ENCODE results near the gene THAP4.

Gene THAP4

DNA sequence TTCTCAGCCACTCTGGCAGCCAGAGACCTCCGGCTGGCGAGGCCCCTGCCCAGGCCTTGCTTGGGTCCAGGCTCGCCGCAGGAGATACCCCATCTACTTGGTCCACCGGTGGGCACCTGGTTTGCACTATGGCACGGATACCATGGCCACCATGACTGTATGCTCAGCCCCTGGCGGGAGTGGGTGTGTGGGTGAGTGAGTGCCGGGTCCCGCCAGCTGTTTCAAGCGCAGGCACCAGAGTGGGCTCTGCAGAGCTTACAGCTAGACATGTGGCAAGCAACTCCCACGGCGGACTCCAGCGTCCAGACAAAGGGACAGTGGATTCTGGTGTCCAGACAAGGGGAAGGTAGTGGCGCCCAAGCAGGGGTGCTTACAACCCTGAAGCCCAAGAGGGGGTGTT lies 2.0 kb upstream of the THAP4 start:
- no peak for DNase-seq (ENCODE audit: low read depth)

DNA sequence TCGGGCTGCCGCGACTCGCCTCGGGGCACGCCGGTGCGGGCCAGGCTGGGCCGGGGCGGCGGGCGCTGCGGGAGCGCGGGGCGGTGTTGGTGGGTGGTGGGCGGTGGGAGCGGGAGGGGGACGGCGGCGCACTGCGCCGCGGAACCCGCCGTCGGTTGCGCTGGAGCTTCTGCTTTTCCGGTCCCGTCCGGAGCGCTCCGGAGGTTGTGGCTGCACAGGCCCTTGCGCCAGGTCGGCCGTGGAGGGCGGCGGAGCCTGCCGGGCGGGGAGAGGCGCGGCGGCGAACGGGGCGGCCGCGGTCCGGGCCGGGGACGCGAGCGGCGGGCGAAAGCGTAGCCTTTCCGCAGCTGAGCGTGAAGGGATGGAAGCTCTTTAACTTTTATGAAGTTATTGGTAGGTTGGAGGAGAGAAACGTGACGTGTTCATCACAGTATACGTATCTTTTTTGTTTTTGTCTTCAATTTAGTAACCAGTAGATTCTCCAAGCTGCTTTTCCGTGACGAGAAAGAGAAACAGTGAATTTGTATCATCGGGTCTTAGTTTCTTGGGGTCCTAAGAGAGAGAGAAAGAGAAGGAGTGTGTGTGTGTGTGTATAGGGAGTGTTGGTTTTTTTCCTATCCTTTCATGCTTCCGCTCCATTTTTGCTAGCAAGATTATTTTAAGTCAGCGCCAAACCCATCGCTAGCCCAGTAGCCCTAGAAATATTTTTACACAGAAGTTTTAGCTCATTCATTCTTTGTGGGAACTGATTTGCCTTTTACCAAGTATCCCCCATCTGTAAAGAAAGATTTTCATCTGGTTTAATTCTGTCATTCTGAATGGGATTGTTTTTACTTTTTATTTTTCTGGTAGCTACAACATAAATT lies 1.1 kb upstream of the THAP4 start:
- peak; percentile 37 for DNase-seq (ENCODE audit: low read depth)

DNA sequence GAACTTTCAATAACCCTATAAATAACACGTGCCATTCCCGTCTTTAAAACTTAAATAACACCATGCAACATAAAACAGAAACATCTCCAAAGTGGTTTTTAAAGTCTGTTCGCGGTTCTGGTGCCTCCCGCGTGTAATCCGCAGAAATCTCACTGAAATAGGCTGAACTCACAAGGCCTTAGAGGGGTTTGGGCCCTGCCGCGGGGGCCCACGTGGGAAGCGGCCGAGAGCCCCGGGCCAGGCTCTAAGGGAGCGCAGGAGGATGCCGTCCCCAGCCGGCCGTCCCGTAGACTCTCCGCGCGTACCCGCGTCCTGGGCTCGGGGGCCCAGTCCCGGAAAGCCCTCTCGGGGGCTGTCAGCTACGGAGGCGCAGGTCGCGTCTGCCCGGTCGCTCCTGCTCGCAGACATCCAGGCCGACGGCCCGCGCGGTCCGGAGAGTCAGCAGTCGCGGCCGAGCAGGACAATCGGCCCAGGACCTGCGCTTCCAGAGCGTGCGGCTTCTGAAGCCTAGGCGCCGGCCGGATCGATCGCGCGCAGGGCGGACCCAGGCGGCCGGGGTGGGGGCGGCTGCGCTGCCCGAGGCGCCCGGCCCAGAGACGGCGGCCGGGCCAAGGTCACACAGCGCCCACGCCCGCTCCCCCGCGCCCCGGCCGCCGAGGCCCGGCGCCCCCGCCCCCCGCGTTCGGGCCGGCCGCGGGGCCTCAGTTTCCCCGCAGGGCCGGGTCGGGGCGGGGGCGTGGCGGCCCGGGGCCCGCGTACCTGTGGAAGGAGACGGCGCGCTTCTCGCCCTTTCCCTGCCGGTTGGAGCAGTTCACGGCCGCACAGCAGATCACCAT lies 558 bp downstream of the THAP4 start:
- DNase-seq (ENCODE audit: low read depth) = peak; percentile 44

DNA sequence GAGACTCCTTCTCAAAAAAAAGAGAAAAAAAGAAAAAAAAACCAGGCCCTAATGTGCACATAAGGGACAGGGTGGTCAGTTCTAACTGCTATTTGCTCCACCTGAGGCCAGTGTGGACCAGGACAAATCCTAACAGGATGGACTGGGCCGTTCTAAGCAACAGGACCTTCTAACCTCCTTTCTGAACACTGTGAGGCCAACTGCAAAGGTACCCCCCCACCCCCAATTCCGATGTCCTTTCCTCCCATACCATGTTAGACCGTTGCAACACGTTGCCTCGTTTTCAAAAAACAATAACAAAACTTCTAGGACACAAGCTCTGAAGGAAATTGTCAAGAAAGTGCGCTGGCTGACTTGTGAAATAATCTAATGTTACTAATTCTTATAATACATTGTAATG lies 1.2 kb downstream of the THAP4 start:
- DNase-seq (ENCODE audit: low read depth) = peak; percentile 16

DNA sequence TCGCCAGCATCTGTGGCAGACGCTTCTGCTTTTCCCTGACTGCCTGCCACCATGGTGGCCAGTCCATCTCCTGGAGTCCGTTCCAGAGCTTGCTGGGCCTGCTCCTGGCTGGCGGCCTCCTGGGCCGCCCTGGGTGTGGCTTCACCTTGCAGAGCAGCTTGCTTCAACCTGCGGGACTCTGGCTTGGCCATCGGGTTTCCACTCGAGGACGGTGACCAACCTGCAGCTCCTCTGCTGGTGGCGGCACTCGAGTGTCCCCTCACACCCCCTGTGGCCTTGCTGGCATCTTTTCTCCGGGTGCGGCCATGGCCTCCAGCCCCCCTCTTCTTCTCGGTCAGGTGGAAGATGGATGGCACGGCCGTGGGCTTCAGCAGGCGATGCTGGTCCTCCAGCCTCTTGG lies 3.4 kb downstream of the THAP4 start:
- no peak for DNase-seq (ENCODE audit: low read depth)

DNA sequence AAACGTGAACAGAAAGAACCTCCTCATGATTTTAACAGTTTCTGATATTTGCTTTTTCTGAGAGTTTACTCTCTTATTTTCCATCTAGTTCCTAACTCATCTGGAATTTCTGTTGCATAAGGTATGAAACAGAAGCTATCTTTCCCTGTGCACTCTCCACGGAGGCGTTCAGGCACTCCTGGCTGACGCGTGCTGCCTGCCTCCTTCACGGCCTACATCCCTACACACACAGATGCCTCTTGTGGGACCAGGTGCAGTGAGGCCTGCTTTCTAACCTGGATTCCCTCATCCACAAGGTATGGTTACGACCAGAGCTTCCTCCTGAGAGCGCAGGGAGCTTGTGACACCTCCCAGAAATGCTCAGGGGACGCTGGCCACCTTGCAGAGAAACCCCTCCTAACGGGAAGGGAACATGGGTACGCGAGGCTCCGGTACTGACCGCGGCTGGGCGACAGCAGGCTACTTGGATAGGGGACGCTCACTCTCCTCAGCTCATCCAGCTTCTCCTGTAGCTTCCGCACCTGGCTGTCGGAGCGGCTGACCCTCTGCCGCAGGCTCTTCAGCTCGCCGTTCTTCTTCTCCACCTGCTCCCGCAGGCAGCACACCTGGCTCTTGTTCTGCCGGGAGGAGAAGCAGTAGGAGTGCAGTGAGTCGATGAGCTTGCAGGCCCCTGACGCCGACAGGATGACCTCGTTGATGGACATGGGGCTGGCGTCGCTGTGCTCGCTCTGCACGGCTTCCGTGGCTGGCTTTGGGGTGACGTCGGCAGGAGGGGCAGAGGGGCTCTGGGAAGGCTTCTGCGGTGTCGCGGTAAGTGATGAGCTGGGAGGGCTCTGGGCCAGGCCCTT lies 4.3 kb downstream of the THAP4 start:
- DNase-seq (ENCODE audit: low read depth) = no peak

DNA sequence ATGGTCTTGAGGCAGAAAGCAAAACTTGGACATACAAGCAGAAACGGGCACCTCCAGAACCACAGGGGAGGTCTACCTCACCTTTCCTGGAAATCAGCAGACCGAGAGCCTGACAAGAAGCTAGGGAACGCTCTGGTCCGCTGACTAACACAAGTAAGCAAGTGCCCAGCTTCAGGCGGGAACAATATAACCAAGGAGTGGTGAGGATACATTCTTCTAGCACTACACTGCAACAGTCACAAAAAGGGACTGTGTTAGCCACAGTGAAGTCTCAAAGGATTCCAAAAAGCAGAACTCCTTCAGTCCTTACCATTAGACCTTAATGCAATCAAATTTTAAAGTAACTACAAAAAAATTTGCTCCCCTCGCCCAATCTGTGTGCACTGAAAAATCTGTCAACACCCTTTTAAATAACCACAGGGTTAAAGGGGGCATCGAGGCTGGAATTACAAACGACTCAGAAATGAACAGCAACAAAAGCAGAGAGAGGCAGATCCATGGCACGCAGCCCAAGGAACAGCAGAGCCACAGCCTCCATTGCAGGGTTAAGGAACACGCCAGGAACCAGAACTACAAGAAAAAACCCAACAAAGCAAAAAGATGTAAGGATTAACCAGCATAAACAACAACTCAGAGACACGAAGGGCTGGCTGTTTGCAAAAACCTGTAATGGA lies 7.1 kb downstream of the THAP4 start:
- peak; percentile 71 for DNase-seq (ENCODE audit: low read depth)

DNA sequence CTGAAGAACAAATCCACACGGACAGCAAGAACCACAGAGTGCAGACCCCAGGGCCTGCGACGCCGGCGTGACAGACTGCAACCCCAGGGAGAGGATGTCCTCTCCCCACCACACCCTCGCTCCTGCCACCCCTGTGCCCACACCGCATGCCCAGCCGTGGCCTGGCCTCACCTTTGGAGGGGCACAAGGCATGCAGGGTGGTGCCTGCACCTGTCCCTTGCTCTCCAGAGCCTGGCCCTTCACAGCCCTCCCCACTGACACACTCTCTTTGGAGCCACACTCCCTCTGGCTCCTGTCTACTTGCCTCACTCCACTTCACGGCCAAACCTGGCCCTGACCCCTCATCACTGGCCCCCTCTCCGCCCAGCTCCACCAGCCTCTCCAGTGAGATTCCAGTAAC lies 9.3 kb downstream of the THAP4 start:
- no peak for DNase-seq (ENCODE audit: low read depth)

DNA sequence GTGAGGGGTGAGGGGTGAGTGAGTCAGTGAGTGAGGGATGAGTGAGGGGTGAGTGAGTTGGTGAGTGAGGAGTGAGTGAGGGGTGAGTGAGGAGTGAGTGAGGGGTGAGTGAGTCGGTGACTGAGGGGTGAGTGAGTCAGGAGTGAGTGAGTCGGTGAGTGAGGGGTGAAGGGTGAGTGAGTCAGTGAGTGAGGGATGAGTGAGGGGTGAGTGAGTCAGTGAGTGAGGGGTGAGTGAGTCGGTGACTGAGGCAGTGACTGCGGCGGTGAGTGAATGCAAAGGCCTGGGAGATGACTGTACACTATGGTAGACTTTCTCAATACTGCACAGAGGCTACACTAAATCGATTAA lies 16.6 kb downstream of the THAP4 start:
- peak; percentile 30 for DNase-seq (ENCODE audit: low read depth)

DNA sequence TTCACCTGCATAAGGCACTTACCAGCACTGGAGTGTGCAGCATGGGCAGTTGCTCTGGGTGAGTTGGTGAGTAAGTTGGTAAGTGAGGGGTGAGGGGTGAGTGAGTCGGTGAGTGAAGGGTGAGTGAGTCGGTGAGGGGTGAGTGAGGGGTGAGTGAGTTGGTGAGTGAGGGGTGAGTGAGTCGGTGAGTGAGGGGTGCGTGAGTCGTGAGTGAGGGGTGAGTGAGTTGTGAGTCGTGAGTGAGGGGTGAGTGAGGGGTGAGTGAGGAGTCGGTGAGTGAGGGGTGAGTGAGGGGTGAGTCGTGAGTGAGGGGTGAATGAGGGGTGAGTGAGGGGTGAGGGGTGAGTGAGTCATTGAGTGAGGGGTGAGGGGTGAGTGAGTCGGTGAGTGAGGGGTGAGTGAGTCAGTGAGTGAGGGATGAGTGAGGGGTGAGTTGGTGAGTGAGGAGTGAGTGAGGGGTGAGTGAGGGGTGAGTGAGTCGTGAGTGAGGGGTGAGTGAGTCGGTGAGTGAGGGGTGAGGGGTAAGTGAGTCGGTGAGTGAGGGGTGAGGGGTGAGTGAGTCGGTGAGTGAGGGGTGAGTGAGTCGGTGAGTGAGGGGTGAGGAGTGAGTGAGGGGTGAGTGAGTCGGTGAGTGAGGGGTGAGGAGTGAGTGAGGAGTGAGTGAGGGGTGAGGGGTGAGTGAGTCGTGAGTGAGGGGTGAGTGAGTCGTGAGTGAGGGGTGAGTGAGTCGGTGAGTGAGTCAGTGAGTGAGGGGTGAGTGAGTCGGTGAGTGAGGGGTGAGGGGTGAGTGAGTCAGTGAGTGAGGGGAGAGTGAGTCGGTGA lies 17.1 kb downstream of the THAP4 start:
- no peak for DNase-seq (ENCODE audit: low read depth)

DNA sequence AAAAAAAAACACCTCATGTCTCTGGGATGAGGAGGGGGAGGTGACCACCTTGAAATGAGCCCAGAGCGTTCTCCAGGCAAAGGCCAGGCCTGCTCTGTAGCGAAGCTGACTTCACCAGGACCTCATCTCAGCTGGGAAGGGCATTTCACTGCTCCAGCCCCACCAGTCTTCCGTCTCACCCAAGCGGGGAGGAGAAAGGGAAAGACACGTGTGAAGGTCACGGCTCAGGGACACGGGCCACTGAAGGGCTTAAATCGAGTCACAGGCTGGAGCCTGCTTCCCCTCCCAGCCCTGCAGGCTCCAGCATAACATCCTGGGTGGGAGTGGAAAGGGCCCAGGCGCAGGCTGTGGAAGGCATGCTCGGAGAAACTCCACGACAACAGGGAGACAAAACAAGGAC lies 18.1 kb downstream of the THAP4 start:
- no peak for DNase-seq (ENCODE audit: low read depth)

DNA sequence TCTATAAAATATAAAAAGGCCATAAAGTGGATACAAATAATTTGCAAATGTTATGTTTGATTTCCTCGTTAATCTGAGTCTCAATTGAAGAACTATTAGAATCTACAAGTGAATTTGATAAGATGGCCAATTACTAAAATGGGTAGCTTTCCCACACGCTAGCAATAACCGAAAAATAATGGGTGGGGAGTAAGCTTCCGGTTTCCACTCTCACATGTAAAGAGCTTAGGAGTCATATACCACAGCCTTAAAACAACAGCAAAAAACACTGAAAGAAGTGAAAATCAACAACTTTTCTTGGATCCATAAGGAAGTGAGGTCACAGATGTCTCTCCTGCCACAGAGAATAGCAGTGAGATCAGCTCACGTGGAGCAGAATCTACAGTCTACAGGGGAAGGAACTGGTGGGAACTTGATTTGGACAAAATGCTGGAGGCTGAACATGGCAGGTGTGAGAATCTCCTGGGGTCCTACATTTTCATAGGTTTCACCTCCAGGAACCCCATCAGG lies 18.6 kb downstream of the THAP4 start:
- no peak for DNase-seq (ENCODE audit: low read depth)

DNA sequence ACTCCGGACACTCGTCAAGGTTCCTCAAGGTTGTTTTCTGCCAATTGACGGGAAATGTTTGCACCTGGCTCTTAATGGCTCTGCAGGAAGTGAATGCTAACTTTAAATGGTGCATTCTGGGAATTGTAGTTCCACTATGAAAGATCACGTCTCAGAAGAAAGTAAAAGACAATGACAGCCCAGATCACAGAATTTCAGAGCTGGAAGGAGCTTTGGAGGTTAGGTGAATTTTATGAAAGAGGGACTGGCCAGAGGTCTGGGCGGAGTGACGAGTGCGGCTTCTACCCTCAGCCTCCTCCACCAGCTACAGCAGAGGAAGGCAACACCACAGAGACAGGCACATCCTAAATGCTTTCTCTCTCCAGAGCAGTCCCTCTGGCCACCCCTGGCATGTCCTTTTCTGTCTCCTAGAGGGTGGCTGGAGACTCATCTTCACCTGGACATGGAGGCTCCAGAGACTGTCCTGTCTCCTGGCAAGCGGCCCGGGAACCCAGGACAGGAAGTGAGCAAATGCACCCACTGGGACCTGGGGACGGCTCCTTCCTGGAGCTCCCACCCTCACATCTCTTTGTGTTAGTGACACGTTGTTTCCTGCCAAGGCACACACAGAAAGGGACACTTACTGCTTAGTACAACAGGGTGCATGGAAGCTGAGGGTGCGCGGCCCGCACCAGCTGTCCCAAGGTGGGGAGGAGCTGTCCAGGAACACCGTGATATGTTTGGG lies 19.4 kb downstream of the THAP4 start:
- DNase-seq (ENCODE audit: low read depth) = peak; percentile 24

DNA sequence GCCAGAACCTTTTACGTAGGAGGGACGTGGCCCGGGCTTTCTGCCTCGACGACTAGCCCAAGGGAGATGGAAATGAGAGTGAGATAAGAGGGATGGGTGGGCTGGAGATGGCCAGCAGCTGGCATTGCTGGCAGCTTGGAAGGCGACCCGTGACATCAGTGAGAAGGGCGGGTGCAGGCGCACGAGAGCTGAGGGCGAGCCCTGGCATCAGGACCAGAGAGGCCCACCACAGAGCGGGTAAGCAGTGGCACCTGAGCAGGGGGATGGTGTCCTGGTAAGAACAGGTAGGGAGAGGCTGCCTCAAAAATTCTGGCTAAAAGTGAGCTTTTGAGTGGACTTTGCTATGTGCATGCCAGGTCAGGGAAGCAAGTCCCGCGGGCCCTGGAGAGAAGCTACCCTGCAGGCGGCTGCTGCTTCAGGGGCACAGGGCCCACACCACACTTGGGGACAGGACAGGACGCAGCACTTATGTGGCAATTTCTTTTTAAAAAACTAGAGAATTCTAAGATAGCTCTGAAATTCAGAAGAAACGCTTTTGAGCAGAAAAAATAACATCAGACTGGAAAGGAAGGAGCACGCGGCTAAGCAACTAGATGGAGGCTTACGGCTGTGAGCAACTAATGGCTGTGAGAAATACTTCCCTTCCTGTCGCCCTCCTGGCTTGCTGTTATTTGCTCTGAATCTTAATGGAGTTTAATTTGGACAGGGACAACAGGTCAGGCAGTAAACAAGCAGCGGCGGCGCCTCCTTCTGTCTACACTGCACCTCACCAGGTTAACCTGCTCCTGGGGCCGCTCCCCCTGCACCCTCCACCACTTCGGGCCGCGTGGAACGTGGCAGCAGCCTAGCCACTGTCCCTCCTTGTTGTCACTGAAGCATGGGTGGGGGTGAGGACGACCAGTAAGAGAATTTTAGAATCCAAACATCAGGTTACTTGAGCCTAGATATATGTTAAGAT lies 20.5 kb downstream of the THAP4 start:
- DNase-seq (ENCODE audit: low read depth) = no peak

DNA sequence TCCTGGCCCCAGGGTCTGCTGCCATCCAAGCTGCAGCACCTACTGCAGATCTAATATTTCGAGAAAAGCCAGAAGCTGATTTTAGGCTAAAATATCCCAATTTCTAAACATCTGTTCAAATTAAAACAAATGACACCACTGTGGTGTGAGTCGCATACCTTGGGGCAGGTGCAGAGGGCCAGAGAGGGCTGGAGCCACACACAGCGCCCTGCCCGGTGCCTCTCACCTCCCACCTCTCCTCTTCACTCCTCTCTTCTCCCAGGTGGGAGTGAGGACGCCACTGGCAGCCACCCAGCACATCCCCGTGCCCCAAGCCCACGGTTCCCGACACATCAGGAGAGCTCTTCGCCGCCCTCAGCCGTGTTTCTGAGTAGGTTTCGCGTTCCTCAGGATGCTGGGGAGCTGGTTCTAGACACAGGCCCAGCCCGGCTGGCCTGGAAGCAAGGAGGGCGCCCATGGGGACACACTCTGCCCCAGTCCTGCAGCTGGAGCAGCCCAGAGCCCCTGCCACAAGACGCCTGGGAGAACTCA lies 21.4 kb downstream of the THAP4 start:
- DNase-seq (ENCODE audit: low read depth) = no peak

DNA sequence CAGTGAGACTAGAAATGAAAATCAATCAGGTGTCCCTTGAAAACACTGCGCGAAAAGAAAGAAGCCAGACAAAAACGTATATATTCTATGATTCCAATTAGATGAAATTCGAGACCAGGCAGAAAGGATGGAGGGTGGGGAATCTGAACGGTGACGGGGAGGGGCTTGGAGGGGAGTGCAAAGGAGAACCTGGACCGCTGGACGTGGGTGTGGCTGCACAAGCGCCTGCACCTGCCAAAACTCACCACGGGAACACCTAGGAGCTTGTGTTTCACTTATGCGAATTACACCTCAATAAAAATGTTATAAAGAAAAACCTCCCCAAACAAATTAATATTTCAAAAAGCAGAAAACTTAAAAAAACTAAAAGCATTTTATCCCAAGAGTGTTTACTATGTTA lies 21.9 kb downstream of the THAP4 start:
- no peak for DNase-seq (ENCODE audit: low read depth)

DNA sequence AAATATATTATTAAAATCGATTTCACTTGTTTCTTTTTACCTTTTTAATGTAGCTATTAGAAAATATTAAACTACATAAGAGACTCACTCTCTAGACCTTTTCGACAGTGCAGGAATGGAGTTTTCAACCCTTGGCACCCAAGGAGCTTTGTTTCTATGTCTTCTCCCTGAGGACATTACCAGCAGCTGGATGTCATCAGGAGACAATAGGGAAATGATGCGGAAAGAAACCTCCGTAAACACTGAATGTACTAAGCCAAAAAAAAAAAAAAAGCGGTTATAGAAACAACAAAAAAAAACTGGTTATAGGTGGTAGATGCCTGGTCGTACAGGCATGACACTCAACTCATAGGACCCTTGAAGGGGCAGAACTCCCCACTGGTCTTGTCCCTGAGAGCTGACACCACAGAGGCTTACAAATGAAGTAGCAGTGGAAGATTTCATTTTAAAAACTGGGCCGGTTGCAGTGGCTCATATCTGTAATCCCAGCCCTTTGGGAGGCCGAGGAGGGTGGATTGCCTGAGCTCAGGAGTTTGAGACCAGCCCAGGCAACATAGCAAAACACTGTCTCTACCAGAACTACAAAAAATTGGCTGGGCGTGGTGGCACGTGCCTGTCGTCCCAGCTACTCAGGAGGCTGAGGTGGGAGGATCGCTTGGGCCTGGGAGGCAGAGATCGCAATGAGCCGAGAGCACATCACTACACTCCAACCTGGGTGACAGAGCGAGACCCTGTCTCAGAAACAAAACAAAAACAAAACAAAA lies 23.8 kb downstream of the THAP4 start:
- DNase-seq (ENCODE audit: low read depth) = no peak

Data from EH (cell line).